HS-5 (cell line): Measurements from ENCODE around the gene RPS6KA2.
"Not testable (repeated sequence)": the region's sequence is repeated elsewhere in the genome, so short reads cannot be mapped to it uniquely, and the experiment has no call there.

Source experiments
- DNase-seq: peaks from one replicate; pipeline ENCODE4 v3.0.0-alpha.2; 2012; ENCODE audit warnings: low read depth

Gene RPS6KA2

GRCh38 chr6:166591961-166592520 is 35.0 kb downstream of the RPS6KA2 start:
- no peak for DNase-seq

- no peak for DNase-seq
Observed at GRCh38 chr6:166591026-166591425, 36.0 kb downstream of the RPS6KA2 start.

- DNase-seq: no peak
Observed at GRCh38 chr6:166589786-166590574, 37.1 kb downstream of the RPS6KA2 start.

- DNase-seq: no peak
Observed at GRCh38 chr6:166589337-166589731, 37.7 kb downstream of the RPS6KA2 start.

- DNase-seq: peak; percentile 22
Observed at GRCh38 chr6:166588691-166589336, 38.2 kb downstream of the RPS6KA2 start.

- DNase-seq: no peak
Observed at GRCh38 chr6:166587631-166588413, 39.2 kb downstream of the RPS6KA2 start.

GRCh38 chr6:166586424-166587156 is 40.5 kb downstream of the RPS6KA2 start, which contains the start of gene RAMACL:
TSS of gene RAMACL (minus strand) at chr6:166586678. CDS start at chr6:166586477, 201 bp downstream.
- no peak for DNase-seq

GRCh38 chr6:166584853-166585429 is 42.1 kb downstream of the RPS6KA2 start:
- no peak for DNase-seq

- no peak for DNase-seq
Observed at GRCh38 chr6:166584155-166584554, 42.9 kb downstream of the RPS6KA2 start.

GRCh38 chr6:166583230-166583965 is 43.7 kb downstream of the RPS6KA2 start:
- DNase-seq: no peak

GRCh38 chr6:166582258-166582657 is 44.8 kb downstream of the RPS6KA2 start:
- no peak for DNase-seq

GRCh38 chr6:166581801-166582200 is 45.2 kb downstream of the RPS6KA2 start:
- not testable (repeated sequence) for DNase-seq

GRCh38 chr6:166581091-166581511 is 46.0 kb downstream of the RPS6KA2 start:
- no peak for DNase-seq

GRCh38 chr6:166580076-166581050 is 46.7 kb downstream of the RPS6KA2 start:
- no peak for DNase-seq

GRCh38 chr6:166579237-166579850 is 47.7 kb downstream of the RPS6KA2 start:
- no peak for DNase-seq

- DNase-seq: no peak
Observed at GRCh38 chr6:166578536-166579236, 48.4 kb downstream of the RPS6KA2 start.

- no peak for DNase-seq
Observed at GRCh38 chr6:166575205-166575604, 51.8 kb downstream of the RPS6KA2 start.
